Measurements from ENCODE around the gene ZNF385B.

- no peak for TF ChIP-seq PAX5 (IDR thresholded peaks at IDR 0.05; ENCODE audit: borderline replicate concordance, low read depth, low read length)
- TF ChIP-seq CTCF (IDR thresholded peaks at IDR 0.05 in 2 of 3, conservative IDR thresholded peaks at IDR 0.05 in 1 of 3; ENCODE audit: control insufficient read depth in 2 of 3, extremely low read depth in 1 of 3, insufficient read depth in 1 of 3, low read depth in 3 of 3, low read length in 3 of 3) = no peak
- no peak for TF ChIP-seq RFX5 (IDR thresholded peaks at IDR 0.05; ENCODE audit: low read depth, low read length)
- TF ChIP-seq HDAC2 (IDR thresholded peaks at IDR 0.05) = no peak
- TF ChIP-seq POLR2A (IDR thresholded peaks at IDR 0.05; ENCODE audit: low read depth, low read length) = no peak
Observed at GRCh38 chr2:179543361-179543901, 318.0 kb downstream of the ZNF385B start.
